Measurements from ENCODE around the gene PLCG2.
"Not testable (repeated sequence)": the region's sequence is repeated elsewhere in the genome, so short reads cannot be mapped to it uniquely, and the experiment has no call there.

The PLCG2 gene

GRCh38 chr16:81921085-81921814 is 142.2 kb downstream of the PLCG2 start:
- DNase-seq, result no peak

GRCh38 chr16:81921843-81922584 is 142.9 kb downstream of the PLCG2 start:
- no peak for DNase-seq

GRCh38 chr16:81923296-81923695 is 144.2 kb downstream of the PLCG2 start:
- DNase-seq, result no peak

GRCh38 chr16:81925016-81925415 is 145.9 kb downstream of the PLCG2 start:
- no peak for DNase-seq

- DNase-seq, result no peak
These were observed 146.9 kb downstream of the PLCG2 start for GRCh38 chr16:81926036-81926435.

- no peak for DNase-seq
These were observed 148.6 kb downstream of the PLCG2 start for GRCh38 chr16:81927561-81928185.

- no peak for DNase-seq
These were observed 149.3 kb downstream of the PLCG2 start for GRCh38 chr16:81928271-81928918.

GRCh38 chr16:81928975-81929374 is 149.9 kb downstream of the PLCG2 start:
- no peak for DNase-seq

GRCh38 chr16:81929841-81930240 is 150.8 kb downstream of the PLCG2 start:
- DNase-seq, result no peak

- no peak for DNase-seq
These were observed 152.8 kb downstream of the PLCG2 start for GRCh38 chr16:81931927-81932326.

GRCh38 chr16:81932668-81933067 is 153.6 kb downstream of the PLCG2 start:
- no peak for DNase-seq

GRCh38 chr16:81933361-81933760 is 154.3 kb downstream of the PLCG2 start:
- no peak for DNase-seq

GRCh38 chr16:81934711-81935110 is 155.6 kb downstream of the PLCG2 start:
- DNase-seq, result not testable (repeated sequence)

GRCh38 chr16:81936209-81937000 is 157.3 kb downstream of the PLCG2 start:
- no peak for DNase-seq

- DNase-seq, result no peak
These were observed 158.4 kb downstream of the PLCG2 start for GRCh38 chr16:81937305-81938038.

- no peak for DNase-seq
These were observed 159.5 kb downstream of the PLCG2 start for GRCh38 chr16:81938326-81939163.

- no peak for DNase-seq
These were observed 160.3 kb downstream of the PLCG2 start for GRCh38 chr16:81939164-81940056.

GRCh38 chr16:81940781-81941560 is 161.9 kb downstream of the PLCG2 start:
- no peak for DNase-seq

- no peak for DNase-seq
These were observed 163.0 kb downstream of the PLCG2 start for GRCh38 chr16:81942007-81942601.

Measured in activated CD8-positive, alpha-beta memory T cell treated with anti-CD3 and anti-CD28 coated beads, Interleukin-2, amount 50 U/mL, for 4 hours (primary cell).